H9 (cell line): ENCODE measurements around the gene RABGAP1L. TPM values are rescaled to one million over a fixed set of nuclear protein-coding genes. Genes with fewer than 3 reads are reported as not detected.

Source experiments
- DNase-seq: peaks from one replicate; pipeline ENCODE4 v3.0.0-alpha.2; 2017
- H2AFZ ChIP-seq: one replicate; pipeline ENCODE4 v1.6.1; 2013; ENCODE audit warnings: mild to moderate bottlenecking, low read length, control low read depth, moderate library complexity
- H2AK5ac ChIP-seq: 2 replicates; pipeline ENCODE4 v1.6.1; 2013; ENCODE audit warnings: low read length, control low read depth, mixed read lengths; ENCODE audit not compliant: insufficient read length
- H2BK120ac ChIP-seq: one replicate; pipeline ENCODE4 v1.6.1; 2013; ENCODE audit warnings: low read depth, mild to moderate bottlenecking, low read length, control low read depth, inconsistent platforms; ENCODE audit not compliant: poor library complexity, severe bottlenecking
- H2BK12ac ChIP-seq: 2 replicates; pipeline ENCODE4 v1.6.1; 2013; ENCODE audit warnings: low read length, control low read depth, mixed read lengths, low read depth; ENCODE audit not compliant: insufficient read length
- H2BK15ac ChIP-seq: 2 replicates; pipeline ENCODE4 v1.6.1; 2013; ENCODE audit warnings: low read depth, low read length, control low read depth
- H2BK20ac ChIP-seq: one replicate; pipeline ENCODE4 v1.6.1; 2013; ENCODE audit warnings: low read depth, mild to moderate bottlenecking, low read length, control low read depth, inconsistent platforms; ENCODE audit not compliant: poor library complexity, severe bottlenecking
- H2BK5ac ChIP-seq: 2 replicates; pipeline ENCODE4 v1.6.1; 2013; ENCODE audit warnings: low read length, control low read depth, mixed read lengths; ENCODE audit not compliant: insufficient read length
- H3K14ac ChIP-seq: 2 replicates; pipeline ENCODE4 v1.6.1; 2013; ENCODE audit warnings: low read length, control low read depth; ENCODE audit not compliant: insufficient read depth
- H3K18ac ChIP-seq: 2 replicates; pipeline ENCODE4 v1.6.1; 2013; ENCODE audit warnings: low read depth, mild to moderate bottlenecking, mixed read lengths, low read length, control low read depth; ENCODE audit not compliant: insufficient read length
- H3K23ac ChIP-seq: 2 replicates; pipeline ENCODE4 v1.6.1; 2013; ENCODE audit warnings: low read length, control low read depth, mixed read lengths, low read depth; ENCODE audit not compliant: insufficient read length
- H3K23me2 ChIP-seq: 2 replicates; pipeline ENCODE4 v1.6.1; 2013; ENCODE audit warnings: low read depth, mild to moderate bottlenecking, mixed read lengths, low read length, control low read depth; ENCODE audit not compliant: insufficient read length, poor library complexity, severe bottlenecking
- H3K27ac ChIP-seq: 2 replicates; pipeline ENCODE4 v1.5.1; 2013; ENCODE audit warnings: low read length, control low read depth, mixed read lengths, low read depth; ENCODE audit not compliant: insufficient read length
- H3K27me3 ChIP-seq: 2 replicates; pipeline ENCODE4 v1.6.1; 2013; ENCODE audit warnings: low read length, control low read depth, inconsistent platforms; ENCODE audit not compliant: insufficient read depth
- H3K4ac ChIP-seq: 2 replicates; pipeline ENCODE4 v1.6.1; 2013; ENCODE audit warnings: low read depth, mild to moderate bottlenecking, control low read depth, inconsistent platforms, low read length, moderate library complexity
- H3K4me1 ChIP-seq: 2 replicates; pipeline ENCODE4 v1.6.1; 2013; ENCODE audit warnings: low read length, control low read depth, inconsistent platforms; ENCODE audit not compliant: insufficient read depth
- H3K4me2 ChIP-seq: 2 replicates; pipeline ENCODE4 v1.6.1; 2013; ENCODE audit warnings: low read length, control low read depth, mixed read lengths; ENCODE audit not compliant: insufficient read length, insufficient read depth
- H3K56ac ChIP-seq: 2 replicates; pipeline ENCODE4 v1.6.1; 2013; ENCODE audit warnings: low read depth, mild to moderate bottlenecking, mixed read lengths, low read length, control low read depth; ENCODE audit not compliant: insufficient read length
- H3K79me1 ChIP-seq: 2 replicates; pipeline ENCODE4 v1.6.1; 2013; ENCODE audit warnings: low read depth, mild to moderate bottlenecking, moderate library complexity, low read length, control low read depth, inconsistent platforms; ENCODE audit not compliant: insufficient read depth, poor library complexity, severe bottlenecking
- H3K79me2 ChIP-seq: 2 replicates; pipeline ENCODE4 v1.6.1; 2013; ENCODE audit warnings: low read length, control low read depth, inconsistent platforms; ENCODE audit not compliant: insufficient read depth
- H3K9ac ChIP-seq: 2 replicates; pipeline ENCODE4 v1.6.1; 2013; ENCODE audit warnings: low read length, control low read depth, mixed read lengths; ENCODE audit not compliant: insufficient read length; ENCODE audit errors: extremely low read depth
- H3K9me3 ChIP-seq: one replicate; pipeline ENCODE4 v1.6.1; 2013; ENCODE audit warnings: low read depth, low read length, inconsistent platforms; ENCODE audit not compliant: control insufficient read depth
- H3T11ph ChIP-seq: one replicate; pipeline ENCODE4 v1.6.1; 2013; ENCODE audit warnings: mild to moderate bottlenecking, low read length, control low read depth, inconsistent platforms
- H4K20me1 ChIP-seq: one replicate; pipeline ENCODE4 v1.6.1; 2013; ENCODE audit not compliant: control insufficient read depth, insufficient read length, insufficient read depth
- H4K5ac ChIP-seq: 2 replicates; pipeline ENCODE4 v1.6.1; 2013; ENCODE audit warnings: low read depth, mild to moderate bottlenecking, mixed read lengths, low read length, control low read depth; ENCODE audit not compliant: insufficient read length
- H4K8ac ChIP-seq: replicated peaks from 2 replicates; pipeline ENCODE4 v1.6.1; 2013; ENCODE audit warnings: low read length, control low read depth, mixed read lengths, low read depth; ENCODE audit not compliant: insufficient read length
- H4K91ac ChIP-seq: 2 replicates; pipeline ENCODE4 v1.6.1; 2013; ENCODE audit warnings: low read depth, mild to moderate bottlenecking, moderate library complexity, mixed read lengths, low read length, control low read depth; ENCODE audit not compliant: insufficient read length
- H3K27ac Mint-ChIP-seq, 3 experiments: 2 replicates in 2 of 3; 3 replicates in 1 of 3; pipeline ENCODE4 v1.8.0; 2020 to 2021; ENCODE audit warnings: mixed read lengths in 3 of 3, mild to moderate bottlenecking in 1 of 3, moderate library complexity in 1 of 3
- H3K27me3 Mint-ChIP-seq: 2 replicates; pipeline ENCODE4 v1.8.0; 2021; ENCODE audit warnings: low read depth, mild to moderate bottlenecking, moderate library complexity, mixed read lengths
- H3K36me3 Mint-ChIP-seq, 3 experiments: 2 replicates in 2 of 3; 3 replicates in 1 of 3; pipeline ENCODE4 v1.8.0; 2020 to 2021; ENCODE audit warnings: low read depth in 3 of 3, mixed read lengths in 3 of 3; ENCODE audit not compliant: insufficient read depth in 1 of 3
- H3K4me1 Mint-ChIP-seq, 2 experiments: 2 replicates each; pipeline ENCODE4 v1.8.0; 2020; ENCODE audit warnings: mixed read lengths in 2 of 2
- H3K4me3 Mint-ChIP-seq, 2 experiments: 2 replicates in 1 of 2; 3 replicates in 1 of 2; pipeline ENCODE4 v1.8.0; 2020 to 2021; ENCODE audit warnings: mild to moderate bottlenecking in 2 of 2, mixed read lengths in 2 of 2, moderate library complexity in 1 of 2
- H3K9me3 Mint-ChIP-seq, 2 experiments: 2 replicates in 1 of 2; 3 replicates in 1 of 2; pipeline ENCODE4 v1.8.0; 2020; ENCODE audit warnings: mild to moderate bottlenecking in 2 of 2, mixed read lengths in 2 of 2, moderate library complexity in 1 of 2
- CTCF ChIP-seq: fragments of 200-600 bp; sonication (generic); conservative IDR thresholded peaks from 3 replicates; pipeline ENCODE4 v1.8.0; 2021; ENCODE audit warnings: antibody characterized with exemption, mild to moderate bottlenecking
- WGBS: extraction: QIAGEN DNeasy Blood & Tissue Kit; methylation state at CpG from one replicate; pipeline ENCODE4 v1.1.7; 2013; ENCODE audit warnings: missing lambda C conversion rate, low lambda C conversion rate, mixed read lengths; ENCODE audit not compliant: insufficient read length; ENCODE audit errors: extremely low coverage; 5-methylcytosine and 5-hydroxymethylcytosine counted together
- total RNA-seq: library from RNA; stranded (reverse); gene quantifications from 2 replicates; pipeline ENCODE4 v1.2.1, GENCODE V29; 2021

The RABGAP1L gene
- total RNA-seq, 1 experiment from 2014 or later = 147 TPM

GRCh38 chr1:174239541-174239940 lies 80.2 kb downstream of the RABGAP1L start:
- no peaks in the 10 kb centered on the region for H3K27me3 ChIP-seq
- no peak overlapping the region for H3K14ac ChIP-seq
- H3K9ac ChIP-seq = no peak overlapping the region
- no CpG with 5 or more reads among the region's 1 CpG for WGBS
- Mint-ChIP-seq H3K36me3 (peaks cover 2 to 14% (median 10%) of the 10 kb centered on the region in 3 experiments; a peak in 6 of 7 replicates), H3K4me3 (peak overlapping the region in 1 of 2 experiments; percentile 64; a peak in 3 of 5 replicates), H3K9me3 (peaks cover 3 to 6% of the 10 kb centered on the region in 2 experiments; a peak in 1 of 5 replicates), H3K27me3 (no peaks in the 10 kb centered on the region), H3K27ac (peak overlapping the region; percentile 41 to 96 (median 76); a peak in 3 of 7 replicates), H3K4me1 (peaks cover 5 to 10% of the 10 kb centered on the region in 2 experiments; a peak in 3 of 4 replicates)
- H3K23me2 ChIP-seq = no peaks in the 10 kb centered on the region
- no peak overlapping the region for H3K4me2 ChIP-seq
- no peak overlapping the region for H2BK15ac ChIP-seq
- H2AFZ ChIP-seq = no peak overlapping the region
- no peaks in the 10 kb centered on the region for H3K79me1 ChIP-seq
- no peaks in the 10 kb centered on the region for H3K79me2 ChIP-seq
- no peak overlapping the region for H4K91ac ChIP-seq
- no peak overlapping the region for H2AK5ac ChIP-seq
- no peak overlapping the region for H2BK5ac ChIP-seq
- H4K5ac ChIP-seq = no peak overlapping the region
- H3K23ac ChIP-seq = no peak overlapping the region
- H3K4ac ChIP-seq = no peak overlapping the region
- H4K20me1 ChIP-seq = no peaks in the 10 kb centered on the region
- DNase-seq = no peak
- no peaks in the 10 kb centered on the region for H3K9me3 ChIP-seq
- H2BK12ac ChIP-seq = no peak overlapping the region
- TF ChIP-seq CTCF = no peak
- no peak overlapping the region for H4K8ac ChIP-seq
- no peak overlapping the region for H3K56ac ChIP-seq
- H3K18ac ChIP-seq = no peak overlapping the region
- H3T11ph ChIP-seq = no peak overlapping the region
- no peak overlapping the region for H2BK20ac ChIP-seq
- no peak overlapping the region for H2BK120ac ChIP-seq
- H3K4me1 ChIP-seq = no peaks in the 10 kb centered on the region
- H3K27ac ChIP-seq = no peak overlapping the region
